Occipital lobe (tissue), 2 donors: ENCODE results near the gene GPR37L1. TPM values are rescaled to one million over a fixed set of nuclear protein-coding genes. Genes with fewer than 3 reads are reported as not detected.
A peak's percentile ranks its signal among the peaks of the same experiment; 100 is the strongest.

Experiments used
- DNase-seq: peaks from one replicate; lab custom pipeline; 2025; lab: John Stamatoyannopoulos, UW
- total RNA-seq: library from RNA; depleted of rRNA; stranded (reverse); fragments of >200 nt; gene quantifications from one replicate; pipeline ENCODE4 v1.2.3, GENCODE V29; 2014

Gene GPR37L1, protein sequence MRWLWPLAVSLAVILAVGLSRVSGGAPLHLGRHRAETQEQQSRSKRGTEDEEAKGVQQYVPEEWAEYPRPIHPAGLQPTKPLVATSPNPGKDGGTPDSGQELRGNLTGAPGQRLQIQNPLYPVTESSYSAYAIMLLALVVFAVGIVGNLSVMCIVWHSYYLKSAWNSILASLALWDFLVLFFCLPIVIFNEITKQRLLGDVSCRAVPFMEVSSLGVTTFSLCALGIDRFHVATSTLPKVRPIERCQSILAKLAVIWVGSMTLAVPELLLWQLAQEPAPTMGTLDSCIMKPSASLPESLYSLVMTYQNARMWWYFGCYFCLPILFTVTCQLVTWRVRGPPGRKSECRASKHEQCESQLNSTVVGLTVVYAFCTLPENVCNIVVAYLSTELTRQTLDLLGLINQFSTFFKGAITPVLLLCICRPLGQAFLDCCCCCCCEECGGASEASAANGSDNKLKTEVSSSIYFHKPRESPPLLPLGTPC
- 1.1 TPM for total RNA-seq

- DNase-seq, result peak; percentile 64
Observed at GRCh38 chr1:202122639-202123335, at the start of gene GPR37L1. Gene GPR37L1, plus strand, starts transcription at chr1:202122917. Its CDS starts 47 bp downstream, at chr1:202122964.

GRCh38 chr1:202073206-202073605 lies 49.5 kb upstream of the GPR37L1 start:
- no peak for DNase-seq

DNA sequence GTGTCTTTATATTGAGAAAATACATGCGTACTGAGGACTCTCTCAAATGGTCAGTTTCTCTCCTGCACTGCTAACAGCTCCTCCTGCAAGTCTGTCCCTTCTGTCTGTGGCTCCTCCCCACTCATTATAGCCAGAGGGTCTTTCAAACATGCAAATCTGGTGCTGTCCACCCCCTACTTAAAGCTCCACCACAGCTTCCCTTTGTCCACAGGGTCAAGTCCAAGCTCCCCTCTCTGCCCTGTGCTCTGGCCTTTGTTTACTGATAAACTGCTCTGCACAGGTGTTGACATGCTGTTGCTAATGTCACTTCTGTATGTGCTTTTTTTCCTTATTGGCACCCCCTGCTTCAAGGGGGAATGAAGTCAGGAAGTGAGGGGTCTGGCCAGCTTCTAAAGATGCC lies 47.7 kb upstream of the GPR37L1 start:
- no peak for DNase-seq

- no peak for DNase-seq
Observed at GRCh38 chr1:202075389-202075788, 47.3 kb upstream of the GPR37L1 start.

DNA sequence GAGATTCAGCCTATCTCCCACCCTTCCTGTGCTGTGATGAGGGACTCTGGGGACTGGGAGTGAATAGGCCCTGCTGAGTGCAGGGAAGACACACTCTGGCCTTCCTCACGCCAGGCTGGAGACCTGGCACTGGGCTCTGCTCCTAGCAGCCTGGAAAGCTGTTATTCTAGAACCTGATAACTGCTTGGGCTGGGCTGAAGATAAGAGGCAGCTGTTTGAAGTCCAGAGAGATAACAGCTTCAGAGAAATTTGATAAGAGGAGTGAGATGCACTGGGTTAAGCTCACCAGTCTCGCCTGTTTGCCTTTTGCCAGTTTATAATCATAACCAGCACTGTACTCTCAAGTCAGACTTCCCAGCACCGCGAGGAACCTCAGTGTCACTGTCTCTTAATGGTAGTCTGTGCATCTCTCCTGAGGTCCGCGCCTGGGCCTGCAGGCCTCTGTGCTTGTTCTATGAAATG lies 46.6 kb upstream of the GPR37L1 start:
- no peak for DNase-seq

- DNase-seq, result no peak
Observed at GRCh38 chr1:202078241-202078640, 44.5 kb upstream of the GPR37L1 start.

DNA sequence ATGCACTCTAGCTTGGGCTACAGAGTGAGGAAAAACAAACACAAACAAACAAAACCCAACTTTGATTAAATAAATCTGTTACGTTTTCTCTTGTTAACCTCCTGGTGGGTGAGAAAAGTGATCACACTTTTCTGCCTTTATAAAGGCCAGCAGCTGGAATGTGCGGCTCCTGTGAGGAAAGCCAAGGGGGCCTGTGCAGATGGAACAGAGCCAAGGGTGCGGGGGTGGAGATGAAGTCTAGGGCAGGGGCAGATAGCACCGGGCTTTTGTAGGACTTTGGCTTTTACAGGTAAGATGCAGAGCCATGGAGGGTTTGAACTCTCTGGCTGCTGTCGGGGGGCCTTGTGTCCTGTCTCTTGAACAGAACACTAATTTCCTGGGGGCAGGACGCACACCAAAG lies 40.7 kb upstream of the GPR37L1 start:
- no peak for DNase-seq

GRCh38 chr1:202084791-202085681 lies 37.7 kb upstream of the GPR37L1 start:
- DNase-seq, result peak; percentile 84

DNA sequence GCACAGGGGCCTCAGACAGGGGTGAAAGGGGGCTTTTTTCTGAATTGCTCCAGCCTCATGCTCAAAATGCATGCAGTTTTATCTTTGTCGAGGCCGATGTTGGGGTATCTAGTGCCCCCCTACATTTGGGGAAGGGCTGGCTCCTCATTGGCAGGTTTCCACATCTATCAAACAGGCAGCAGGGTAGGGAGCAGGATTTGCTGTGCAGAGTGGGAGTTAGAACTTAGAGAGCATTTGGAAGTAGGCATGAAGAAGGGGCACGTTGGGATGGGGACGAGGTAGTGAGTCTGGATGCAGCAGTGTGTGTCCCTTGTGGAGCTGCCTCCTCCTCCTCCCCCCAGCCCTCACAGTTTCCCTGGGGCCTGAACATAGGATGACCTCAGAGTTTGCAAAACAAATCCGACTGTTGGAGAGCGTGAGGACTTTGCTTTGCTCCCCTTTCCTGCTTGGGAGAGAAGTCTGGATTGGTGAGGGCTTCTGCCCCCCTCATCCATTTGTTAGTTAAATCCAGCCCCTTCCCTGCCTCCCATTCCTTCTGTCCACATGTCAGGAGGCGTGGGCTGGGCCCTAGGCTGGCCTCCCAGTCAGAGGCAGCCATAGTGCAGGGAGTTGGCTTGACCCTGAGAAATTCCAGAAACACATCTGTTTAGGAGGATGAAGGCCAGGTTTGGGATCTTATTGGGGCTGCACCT lies 36.9 kb upstream of the GPR37L1 start:
- peak; percentile 51 for DNase-seq

DNA sequence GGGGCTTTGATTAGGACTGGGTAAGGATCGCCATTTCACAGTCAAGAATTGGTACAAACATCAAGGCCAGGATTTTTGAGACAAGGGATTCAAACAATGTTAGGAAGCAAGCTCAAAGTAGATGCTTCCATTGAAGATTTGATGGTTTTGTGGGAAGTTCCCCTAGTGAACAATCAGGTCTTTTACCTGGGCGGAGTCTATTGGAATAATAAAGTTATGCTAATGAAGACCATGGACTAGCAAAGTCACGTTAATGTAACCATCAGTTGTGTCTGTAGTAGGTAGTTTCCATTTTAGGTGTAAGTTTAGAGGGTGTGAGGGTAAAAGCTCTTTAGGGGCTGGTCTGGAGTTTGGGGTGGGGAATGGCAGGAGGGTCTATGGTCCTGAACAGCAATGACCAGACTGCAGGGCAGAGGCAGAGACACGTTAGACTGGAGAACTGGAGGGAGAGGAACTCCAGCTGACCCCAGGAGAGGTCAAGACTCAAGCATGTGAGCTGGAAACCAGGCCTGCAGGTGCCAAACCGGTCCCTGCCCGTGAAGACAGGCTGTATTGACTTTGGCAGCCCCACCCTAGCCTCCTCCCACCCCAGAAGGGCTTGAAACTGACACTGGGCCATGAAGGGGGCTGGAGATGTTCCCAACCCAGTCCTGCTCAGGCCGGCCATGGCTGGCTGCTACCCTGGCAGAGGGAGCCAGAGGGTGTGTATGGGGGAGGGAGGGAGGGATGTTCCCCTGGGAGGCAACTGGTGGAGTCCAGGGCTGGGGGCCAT lies 36.0 kb upstream of the GPR37L1 start:
- DNase-seq, result no peak

DNA sequence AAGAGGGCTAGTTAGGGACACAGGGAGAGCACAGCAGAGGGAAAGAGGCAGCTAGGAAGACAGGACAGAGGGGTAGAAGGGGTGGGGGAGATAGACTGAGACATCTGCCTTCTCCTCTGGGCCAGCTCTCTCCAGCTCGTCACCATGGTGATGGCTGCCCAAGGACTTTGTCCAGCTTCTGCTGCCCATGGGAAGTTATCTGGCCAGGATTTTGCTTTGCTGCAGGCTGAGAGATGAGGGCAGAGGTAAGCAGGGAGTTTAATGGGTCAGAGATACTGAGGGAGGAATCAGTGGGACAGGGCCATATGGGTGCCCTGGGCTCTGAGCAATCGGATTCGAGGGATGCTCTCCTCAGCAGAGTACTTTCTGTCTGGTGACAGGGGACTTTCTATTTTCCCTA lies 34.5 kb upstream of the GPR37L1 start:
- no peak for DNase-seq

GRCh38 chr1:202090994-202091393 lies 31.7 kb upstream of the GPR37L1 start:
- DNase-seq, result no peak

DNA sequence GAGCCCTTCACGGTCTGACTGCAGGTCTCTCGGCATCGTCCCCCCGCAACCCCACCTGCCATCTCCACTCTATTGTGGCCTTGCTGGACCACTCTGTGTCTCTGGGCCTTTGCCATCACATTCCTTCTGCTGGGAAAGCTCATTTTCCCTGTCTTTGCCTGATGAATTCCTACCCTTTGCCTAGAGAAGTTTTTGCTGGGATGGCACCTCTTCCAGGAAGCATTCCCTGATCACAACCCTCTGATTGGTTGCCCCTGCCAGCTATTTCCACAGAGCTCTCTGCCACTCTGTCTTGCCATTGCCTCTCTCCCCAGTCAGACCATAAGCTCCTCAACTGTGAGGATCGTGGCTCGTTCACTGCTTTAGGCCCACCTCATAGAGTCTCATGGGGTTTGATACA lies 28.9 kb upstream of the GPR37L1 start:
- no peak for DNase-seq

GRCh38 chr1:202101184-202101583 lies 21.5 kb upstream of the GPR37L1 start:
- DNase-seq, result no peak

GRCh38 chr1:202104073-202104472 lies 18.6 kb upstream of the GPR37L1 start:
- DNase-seq, result no peak

- DNase-seq, result no peak
Observed at GRCh38 chr1:202105571-202106339, 17.0 kb upstream of the GPR37L1 start.

DNA sequence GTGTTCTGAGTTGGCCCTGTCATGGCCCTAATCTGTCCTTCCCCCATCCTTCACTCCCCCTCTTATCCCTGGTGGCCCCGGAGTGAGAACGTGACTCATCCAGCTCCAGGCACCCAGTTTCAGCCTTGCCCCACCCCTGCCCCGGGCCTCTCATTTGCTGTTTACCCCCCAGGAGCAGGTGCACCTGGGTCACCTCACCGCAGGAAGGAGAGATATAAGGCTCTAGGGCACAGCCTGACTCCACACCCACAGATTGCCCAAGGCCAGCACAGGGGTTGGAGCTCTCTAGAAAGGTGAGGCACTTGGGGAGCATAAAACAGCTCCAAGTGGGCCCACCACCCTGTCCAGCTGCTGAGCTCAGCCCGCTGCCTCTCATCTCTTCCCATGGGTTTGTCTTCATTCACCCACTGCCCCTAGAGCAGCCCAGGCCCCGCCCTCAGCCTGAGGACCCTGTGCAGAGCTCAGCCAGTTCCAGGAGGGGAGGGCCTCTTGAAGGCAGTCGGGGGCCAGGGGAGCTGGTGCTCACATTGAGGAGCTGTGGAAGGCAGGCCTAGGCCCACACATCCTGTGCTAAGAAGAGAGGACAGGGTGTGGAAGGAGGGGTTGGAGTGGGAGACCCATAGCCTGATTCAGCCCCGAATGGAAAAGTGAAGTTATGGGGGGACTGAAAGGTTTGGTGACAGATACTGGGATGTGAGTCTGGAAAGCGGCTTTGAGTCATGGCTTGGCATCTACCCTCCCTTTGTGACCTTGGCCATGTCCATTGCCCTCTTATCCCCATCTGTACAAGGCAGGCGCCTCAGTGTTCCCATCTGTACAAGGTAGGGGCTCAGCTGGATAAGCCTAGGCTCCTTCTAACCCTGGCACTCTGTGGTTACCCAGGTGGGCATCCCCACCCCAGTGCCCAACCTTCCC lies 16.1 kb upstream of the GPR37L1 start:
- DNase-seq, result no peak

DNA sequence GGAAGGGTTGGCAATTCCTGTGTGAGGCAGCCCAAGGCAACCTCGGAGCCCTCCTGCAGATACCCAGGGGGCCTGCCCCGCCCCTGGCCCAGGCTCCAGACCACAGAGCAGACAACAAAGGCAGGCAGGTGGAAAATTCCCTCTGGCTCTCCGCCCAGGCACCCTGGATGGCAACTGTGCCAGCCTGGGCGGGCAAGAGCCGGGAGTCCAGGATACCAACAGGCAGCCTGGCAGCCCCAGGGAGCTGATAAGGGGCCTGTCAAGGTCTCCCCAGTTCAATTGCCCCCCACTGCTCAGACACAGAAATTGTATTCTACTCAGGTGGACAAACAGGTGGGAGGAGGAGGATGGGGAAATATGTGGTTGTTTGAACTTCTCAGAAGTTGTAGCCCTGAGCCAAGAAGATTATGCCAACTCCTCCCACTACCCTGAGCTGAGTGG lies 15.4 kb upstream of the GPR37L1 start:
- DNase-seq, result no peak
